H1 (cell line): Measurements from ENCODE around the gene ERVV-1. TPM values are rescaled to one million over a fixed set of nuclear protein-coding genes. Genes with fewer than 3 reads are reported as not detected.

Experiments used
- CTCF ChIA-PET: fragments of 300-600 bp; sonication (Branson Sonifier 250); formaldehyde crosslinking; loops from one replicate; lab custom pipeline; 2021; ENCODE audit not compliant: partially characterized antibody; lab: Charles Lee
- POLR2A ChIA-PET: fragments of 300-600 bp; sonication (Branson Sonifier 250); formaldehyde crosslinking; loops from one replicate; lab custom pipeline; 2021; ENCODE audit warnings: inconsistent platforms; ENCODE audit not compliant: partially characterized antibody; lab: Charles Lee
- DNase-seq, 2 experiments: peaks; one replicate each; pipeline versions ENCODE4 v3.0.0 to v3.0.0-alpha.2; 2010 to 2022; ENCODE audit warnings: low spot score in 2 of 2, low read depth in 1 of 2, mixed read lengths in 1 of 2
- FAIRE-seq: peaks from 2 replicates; lab custom pipeline; 2011; peaks lifted over from hg19 to GRCh38; lab: Jason Lieb, UNC
- H2AFZ ChIP-seq: 2 replicates; pipeline ENCODE4 v1.8.1; 2012; ENCODE audit warnings: low read length, inconsistent platforms
- H2AK5ac ChIP-seq: 2 replicates; pipeline ENCODE4 v1.6.1; 2013; ENCODE audit warnings: low read depth, low read length
- H2BK120ac ChIP-seq: replicated peaks from 2 replicates; pipeline ENCODE3; 2013; ENCODE audit warnings: low read depth, low read length, inconsistent platforms
- H2BK12ac ChIP-seq: 2 replicates; pipeline ENCODE4 v1.6.1; 2013; ENCODE audit warnings: low read depth, low read length
- H2BK15ac ChIP-seq: 2 replicates; pipeline ENCODE4 v1.6.1; 2013; ENCODE audit warnings: low read length
- H2BK20ac ChIP-seq: 2 replicates; pipeline ENCODE4 v1.6.1; 2013; ENCODE audit warnings: low read length
- H2BK5ac ChIP-seq: 2 replicates; pipeline ENCODE4 v1.6.1; 2013; ENCODE audit warnings: low read depth, low read length
- H3K14ac ChIP-seq: 2 replicates; pipeline ENCODE4 v1.6.1; 2013; ENCODE audit warnings: inconsistent platforms; ENCODE audit not compliant: insufficient read length
- H3K18ac ChIP-seq: 2 replicates; pipeline ENCODE4 v1.6.1; 2013; ENCODE audit warnings: low read length; ENCODE audit errors: extremely low read depth
- H3K23ac ChIP-seq: 2 replicates; pipeline ENCODE4 v1.6.1; 2013; ENCODE audit warnings: inconsistent platforms; ENCODE audit not compliant: insufficient read length
- H3K23me2 ChIP-seq: 2 replicates; pipeline ENCODE4 v1.6.1; 2013; ENCODE audit warnings: low read depth, low read length
- H3K27ac ChIP-seq: 2 replicates; pipeline ENCODE4 v1.6.1; 2011; ENCODE audit warnings: low read depth, low read length, inconsistent platforms
- H3K27me3 ChIP-seq, 4 experiments: replicated peaks in 1 of 4; 1 replicate in 1 of 4; 2 replicates in 3 of 4; pipeline versions ENCODE4 v1.6.1 to v1.8.1; 2011 to 2013; ENCODE audit warnings: low read length in 3 of 4, mild to moderate bottlenecking in 3 of 4, inconsistent platforms in 2 of 4, mixed read lengths in 2 of 4, moderate library complexity in 1 of 4; ENCODE audit not compliant: control insufficient read depth in 3 of 4, insufficient read depth in 3 of 4; ENCODE audit errors: extremely low read depth in 1 of 4
- H3K36me3 ChIP-seq, 4 experiments: 2 replicates each; pipeline versions ENCODE4 v1.6.1 to v1.8.1; 2011 to 2013; ENCODE audit warnings: mild to moderate bottlenecking in 4 of 4, low read length in 3 of 4, moderate library complexity in 2 of 4, control low read depth in 1 of 4, inconsistent platforms in 1 of 4; ENCODE audit not compliant: insufficient read depth in 4 of 4, control insufficient read depth in 2 of 4
- H3K4ac ChIP-seq: replicated peaks from 2 replicates; pipeline ENCODE3; 2013; ENCODE audit warnings: low read length, low read depth, mixed read lengths, inconsistent platforms; ENCODE audit not compliant: insufficient read length
- H3K4me1 ChIP-seq, 4 experiments: replicated peaks in 1 of 4; 1 replicate in 1 of 4; 2 replicates in 3 of 4; pipeline versions ENCODE4 v1.6.1 to v1.8.1; 2011 to 2013; ENCODE audit warnings: low read length in 3 of 4, inconsistent platforms in 2 of 4, mixed read lengths in 1 of 4; ENCODE audit not compliant: insufficient read depth in 4 of 4, control insufficient read depth in 3 of 4
- H3K4me2 ChIP-seq, 2 experiments: 2 replicates each; pipeline versions ENCODE4 v1.6.1 to v1.8.1; 2011 to 2013; ENCODE audit warnings: low read depth in 2 of 2, low read length in 2 of 2, control low read depth in 1 of 2, inconsistent platforms in 1 of 2, mild to moderate bottlenecking in 1 of 2; ENCODE audit not compliant: insufficient read depth in 1 of 2
- H3K4me3 ChIP-seq, 4 experiments: fragments of 200-600, 300-600 bp in 1 of 4; sonication (generic), shearing (Covaris generic), sonication (Bioruptor Twin) in 1 of 4; 2 replicates each; pipeline versions ENCODE4 v1.5.1 to v1.8.1; 2011 to 2016; ENCODE audit warnings: low read length in 4 of 4, low read depth in 3 of 4, control low read depth in 2 of 4, inconsistent platforms in 2 of 4, mild to moderate bottlenecking in 2 of 4, mixed read lengths in 1 of 4, moderate library complexity in 1 of 4; ENCODE audit not compliant: insufficient read depth in 2 of 4; ENCODE audit errors: extremely low read depth in 1 of 4
- H3K56ac ChIP-seq: replicated peaks from 2 replicates; pipeline ENCODE3; 2013; ENCODE audit warnings: low read depth, mild to moderate bottlenecking, mixed read lengths, low read length, inconsistent platforms; ENCODE audit not compliant: insufficient read length
- H3K79me1 ChIP-seq: 2 replicates; pipeline ENCODE4 v1.6.1; 2013; ENCODE audit warnings: low read depth, low read length, control low read depth
- H3K79me2 ChIP-seq, 2 experiments: 2 replicates each; pipeline versions ENCODE4 v1.6.1 to v1.8.1; 2012 to 2013; ENCODE audit warnings: low read length in 2 of 2, mild to moderate bottlenecking in 2 of 2, inconsistent platforms in 1 of 2; ENCODE audit not compliant: insufficient read depth in 2 of 2, control insufficient read depth in 1 of 2
- H3K9ac ChIP-seq, 4 experiments: replicated peaks in 1 of 4; 1 replicate in 1 of 4; 2 replicates in 3 of 4; pipeline versions ENCODE4 v1.6.1 to v1.8.1; 2011 to 2013; ENCODE audit warnings: low read depth in 3 of 4, low read length in 3 of 4, control low read depth in 2 of 4, mild to moderate bottlenecking in 2 of 4, moderate library complexity in 2 of 4, inconsistent platforms in 1 of 4; ENCODE audit errors: extremely low read depth in 1 of 4
- H3K9me3 ChIP-seq, 2 experiments: 2 replicates each; pipeline versions ENCODE4 v1.6.1 to v1.8.1; 2012 to 2013; ENCODE audit warnings: mild to moderate bottlenecking in 2 of 2, moderate library complexity in 2 of 2, control low read depth in 1 of 2, inconsistent platforms in 1 of 2, low read depth in 1 of 2, low read length in 1 of 2, mixed read lengths in 1 of 2; ENCODE audit not compliant: insufficient read depth in 2 of 2
- H4K20me1 ChIP-seq, 2 experiments: replicated peaks in 1 of 2; 2 replicates each; pipeline versions ENCODE3 to v1.8.1; 2011 to 2013; ENCODE audit warnings: inconsistent platforms in 2 of 2, low read length in 2 of 2, mild to moderate bottlenecking in 1 of 2; ENCODE audit not compliant: insufficient read depth in 2 of 2, control insufficient read depth in 1 of 2
- H4K5ac ChIP-seq: 2 replicates; pipeline ENCODE4 v1.6.1; 2013; ENCODE audit warnings: low read length, low read depth, mixed read lengths, inconsistent platforms; ENCODE audit not compliant: insufficient read length
- H4K8ac ChIP-seq: 2 replicates; pipeline ENCODE4 v1.8.0; 2013; ENCODE audit warnings: mild to moderate bottlenecking, moderate library complexity, low read length, inconsistent platforms; ENCODE audit not compliant: insufficient read depth; ENCODE audit errors: extremely low read depth
- H4K91ac ChIP-seq: replicated peaks from 2 replicates; pipeline ENCODE3; 2013; ENCODE audit warnings: low read length, mixed read lengths, inconsistent platforms; ENCODE audit not compliant: insufficient read length
- BACH1 ChIP-seq: IDR thresholded peaks from 2 replicates; pipeline ENCODE4 v1.6.1; 2012; ENCODE audit warnings: low read length, improper control_type of control experiment
- JUND ChIP-seq: IDR thresholded peaks from 2 replicates; pipeline ENCODE4 v1.6.1; 2011; ENCODE audit warnings: mild to moderate bottlenecking, improper control_type of control experiment, low read length
- TCF12 ChIP-seq: IDR thresholded peaks from 2 replicates; pipeline ENCODE4 v1.6.1; 2011; ENCODE audit warnings: low read depth, mild to moderate bottlenecking, low read length
- WGBS, 2 experiments: shearing (Covaris generic) in 1 of 2; methylation state at CpG; one replicate each; pipeline versions ENCODE4 v1.1.6 to v1.1.7; 2013 to 2015; ENCODE audit warnings: low lambda C conversion rate in 2 of 2, mixed read lengths in 2 of 2, inconsistent platforms in 1 of 2, low coverage in 1 of 2, missing lambda C conversion rate in 1 of 2; ENCODE audit not compliant: insufficient replicate concordance in 2 of 2, insufficient coverage in 1 of 2, insufficient read length in 1 of 2; ENCODE audit errors: extremely low coverage in 1 of 2, missing lambda C conversion rate in 1 of 2; 5-methylcytosine and 5-hydroxymethylcytosine counted together
- polyA plus RNA-seq, 7 experiments: library from polyadenylated mRNA; depleted of rRNA in 3 of 7; stranded (reverse) in 5 of 7; unstranded in 2 of 7; fragments of >200 nt in 5 of 7; fragments of 200-250 nt in 2 of 7; gene quantifications; 1 replicate in 5 of 7; 2 replicates in 1 of 7; 4 replicates in 1 of 7; pipeline versions ENCODE4 v1.2.1 to v1.2.3, GENCODE V29; 2011 to 2013; ENCODE audit warnings: missing spikeins in 2 of 7, mixed read lengths in 2 of 7
- total RNA-seq: library from RNA; stranded (reverse); fragmentation: NEBNext Ultra II Directional; extraction: Animal tissue kit (Norgen Biotek cat#: 25700); gene quantifications from 2 replicates; pipeline ENCODE4 v1.2.1, GENCODE V29; 2021

Gene ERVV-1
- total and polyA plus RNA-seq, 2 of the 8 experiments (the other 6 are each of a cell fraction or from before 2014, with no cell fraction given), result not detected

- no peak overlapping the region for H2BK120ac ChIP-seq
- no peak overlapping the region for H3K23ac ChIP-seq
- H2BK20ac ChIP-seq, result no peak overlapping the region
- no peak for DNase-seq
- CTCF ChIA-PET, result interaction anchor here (0.9 kb wide), 1 partner anchor 14 kb away, joined by 4 read pairs; no protein-coding TSS in a partner anchor
- 77% methylated on average over 4 of the region's 4 CpGs; no CpG with 5 or more reads in 1 of the 2 experiments for WGBS, 2 experiments
- H3K27ac ChIP-seq, result no peak overlapping the region
- no peaks in the 10 kb centered on the region for H3K4me1 ChIP-seq
- H2BK15ac ChIP-seq, result no peak overlapping the region
- no peak overlapping the region for H3K14ac ChIP-seq
- H3K4me2 ChIP-seq, result no peak overlapping the region
- no peaks in the 10 kb centered on the region for H3K79me2 ChIP-seq
- no peaks in the 10 kb centered on the region for H3K79me1 ChIP-seq
- H3K9me3 ChIP-seq, result peaks cover 0 to 4% of the 10 kb centered on the region in 2 experiments; a peak in 1 of 4 replicates
- H3K56ac ChIP-seq, result no peak overlapping the region
- no peaks in the 10 kb centered on the region for H3K36me3 ChIP-seq
- no peak overlapping the region for H4K5ac ChIP-seq
- TF ChIP-seq BACH1 (no peak), JUND (no peak), TCF12 (no peak)
- no peak overlapping the region for H4K91ac ChIP-seq
- H2BK12ac ChIP-seq, result no peak overlapping the region
- no peak overlapping the region for H3K4me3 ChIP-seq
- H4K20me1 ChIP-seq, result no peaks in the 10 kb centered on the region
- no peaks in the 10 kb centered on the region for H3K23me2 ChIP-seq
- no peak overlapping the region for H3K9ac ChIP-seq
- H2AK5ac ChIP-seq, result no peak overlapping the region
- H2AFZ ChIP-seq, result no peak overlapping the region
- no peaks in the 10 kb centered on the region for H3K27me3 ChIP-seq
- FAIRE-seq, result no peak
- no peak overlapping the region for H3K4ac ChIP-seq
- POLR2A ChIA-PET, result no interaction called here
- no peak overlapping the region for H4K8ac ChIP-seq
- no peak overlapping the region for H2BK5ac ChIP-seq
- H3K18ac ChIP-seq, result no peak overlapping the region
Observed at GRCh38 chr19:53034948-53035675, 21.4 kb downstream of the ERVV-1 start.
